Natural killer cell treated with Interleukin-12 subunit alpha and Interleukin-12 subunit beta and Interleukin-15 and Interleukin-18, amount 100 ng/mL, for 72 hours (primary cell): ENCODE measurements around the gene PHACTR3. TPM values are rescaled to one million over a fixed set of nuclear protein-coding genes. Genes with fewer than 3 reads are reported as not detected.
A peak's percentile ranks its signal among the peaks of the same experiment; 100 is the strongest.

Source experiments
- ATAC-seq, 2 donors: fragments of 150-1000 bp; cut with Tn5 transposase in 1 of 2; sonication (Bioruptor Pico), chemical (Tn5 transposase) in 1 of 2; 2 replicates each; pipeline ENCODE4 v1.10.0; 2021
- DNase-seq: peaks from one replicate; pipeline ENCODE4 v3.0.0; 2022; ENCODE audit warnings: low spot score
- H3K27ac Mint-ChIP-seq, 2 donors: 1 replicate in 1 of 2; 2 replicates in 1 of 2; pipeline ENCODE4 v1.8.0; 2022; ENCODE audit warnings: mixed read lengths in 2 of 2, mild to moderate bottlenecking in 1 of 2, moderate library complexity in 1 of 2
- H3K27me3 Mint-ChIP-seq, 2 donors: 1 replicate in 1 of 2; 2 replicates in 1 of 2; pipeline ENCODE4 v1.8.0; 2022; ENCODE audit warnings: mixed read lengths in 2 of 2
- H3K36me3 Mint-ChIP-seq: one replicate; pipeline ENCODE4 v1.8.0; 2022; ENCODE audit warnings: mixed read lengths
- H3K4me1 Mint-ChIP-seq, 2 donors: 1 replicate in 1 of 2; 2 replicates in 1 of 2; pipeline ENCODE4 v1.8.0; 2022; ENCODE audit warnings: low read depth in 2 of 2, mixed read lengths in 2 of 2, mild to moderate bottlenecking in 1 of 2
- H3K4me3 Mint-ChIP-seq: one replicate; pipeline ENCODE4 v1.8.0; 2022; ENCODE audit warnings: mixed read lengths
- H3K9me3 Mint-ChIP-seq: 2 replicates; pipeline ENCODE4 v1.8.0; 2022; ENCODE audit warnings: mixed read lengths
- total RNA-seq, 2 donors: library from RNA; stranded (reverse); gene quantifications; one replicate each; pipeline ENCODE4 v1.2.3, GENCODE V29; 2022

The PHACTR3 gene
- total RNA-seq, 2 donors from 2014 or later, result not detected

DNA sequence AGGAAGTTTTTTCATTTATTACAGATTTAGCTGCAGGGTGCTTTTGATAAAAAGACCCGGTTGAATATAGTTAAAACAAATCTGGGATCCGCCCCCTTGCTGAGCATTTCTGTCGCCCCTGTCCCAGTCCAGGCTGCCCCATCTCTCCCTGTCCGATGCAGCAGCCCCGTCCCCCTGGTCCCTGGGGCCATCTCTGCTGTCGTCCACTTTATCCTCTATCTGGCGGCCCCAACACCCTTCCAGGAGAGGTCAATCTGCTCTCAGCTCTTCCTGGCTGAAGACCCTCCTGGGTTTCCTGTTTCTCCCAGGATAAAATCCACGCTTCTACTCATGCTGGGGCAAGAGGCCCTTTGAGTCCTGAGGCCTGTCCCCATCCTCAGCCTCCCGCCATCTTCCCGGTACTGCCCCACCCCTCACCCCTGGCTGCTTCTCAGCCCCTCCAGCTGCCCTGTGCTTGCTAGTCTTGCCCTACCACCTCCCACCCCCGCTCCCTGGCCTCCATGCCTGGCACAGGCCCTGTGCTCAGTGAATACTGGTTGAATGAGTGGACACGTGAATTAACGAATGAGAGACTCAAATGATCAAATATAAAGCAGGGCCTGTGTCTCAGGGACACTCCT is 16.0 kb upstream of the PHACTR3 start:
- H3K4me1 Mint-ChIP-seq, result peaks cover 0 to 5% of the 10 kb centered on the region in 2 donors
- H3K27ac Mint-ChIP-seq, result no peak overlapping the region
- ATAC-seq, result no peak
- H3K4me3 Mint-ChIP-seq, result no peak overlapping the region
- peaks cover 15 to 18% of the 10 kb centered on the region in 2 donors for H3K27me3 Mint-ChIP-seq
- no peak for DNase-seq
- H3K36me3 Mint-ChIP-seq, result no peaks in the 10 kb centered on the region
- no peaks in the 10 kb centered on the region for H3K9me3 Mint-ChIP-seq

DNA sequence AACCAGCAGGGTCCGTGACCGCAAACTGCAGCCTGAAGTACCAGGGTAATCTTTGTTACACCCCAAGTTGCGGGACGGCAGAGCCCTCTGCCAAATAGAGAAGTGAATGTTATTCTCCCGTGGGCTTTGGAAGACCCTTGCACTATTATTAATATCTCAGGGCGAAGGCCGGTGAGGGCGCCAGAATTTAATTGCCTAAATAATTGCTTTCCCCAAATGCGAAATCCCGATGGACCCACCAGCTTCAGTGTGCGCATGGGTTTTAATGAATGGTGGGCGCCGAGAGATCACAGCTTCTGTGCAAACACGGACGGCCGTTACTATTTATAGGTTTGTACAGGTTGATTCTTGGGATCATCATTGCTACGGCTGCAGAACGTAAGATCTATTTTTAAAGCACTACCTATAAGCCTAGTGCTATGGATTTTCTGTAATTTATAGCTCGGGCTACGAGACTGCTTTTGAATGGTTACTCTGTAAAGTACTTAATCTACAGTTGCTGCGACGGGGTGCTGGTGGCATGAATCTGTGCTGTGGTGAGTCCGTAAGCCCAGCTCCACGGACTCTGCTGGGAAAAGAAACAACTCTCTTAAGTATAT is 15.2 kb upstream of the PHACTR3 start:
- DNase-seq (no peak), ATAC-seq (no peak)

DNA sequence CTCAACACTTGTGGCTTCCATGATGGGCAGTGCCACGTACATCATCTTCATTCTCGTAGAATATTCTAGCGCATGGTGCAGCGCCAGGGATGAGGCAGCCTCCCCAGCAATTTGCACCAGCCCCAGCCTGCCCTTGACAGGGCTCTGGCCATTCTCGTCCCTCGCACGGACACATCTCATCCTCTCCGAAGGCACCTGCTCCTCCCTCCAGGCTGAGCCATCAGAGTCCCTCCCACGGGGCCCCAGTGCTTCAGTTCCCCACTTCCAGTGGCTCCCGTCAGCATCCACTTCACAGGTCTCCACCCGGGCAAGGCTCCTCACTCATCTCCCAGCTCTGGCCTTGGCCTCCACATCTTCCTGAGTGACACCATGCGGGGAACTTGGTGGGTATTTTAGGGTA is 13.3 kb upstream of the PHACTR3 start:
- Mint-ChIP-seq H3K9me3 (no peaks in the 10 kb centered on the region), H3K27me3 (peaks cover 22 to 38% of the 10 kb centered on the region in 2 donors), H3K4me3 (no peak overlapping the region), H3K27ac (no peak overlapping the region), H3K4me1 (peaks cover 0 to 3% of the 10 kb centered on the region in 2 donors), H3K36me3 (no peaks in the 10 kb centered on the region)
- DNase-seq, result no peak
- peak; percentile 22 for ATAC-seq

More for the DNA sequence above, 15.2 kb upstream of the PHACTR3 start:
- Mint-ChIP-seq H3K9me3 (no peaks in the 10 kb centered on the region), H3K36me3 (no peaks in the 10 kb centered on the region), H3K4me3 (no peak overlapping the region), H3K27ac (no peak overlapping the region), H3K27me3 (peaks cover 18 to 21% of the 10 kb centered on the region in 2 donors), H3K4me1 (peaks cover 0 to 5% of the 10 kb centered on the region in 2 donors)

- peaks cover 0 to 3% of the 10 kb centered on the region in 2 donors for H3K4me1 Mint-ChIP-seq
- no peaks in the 10 kb centered on the region for H3K36me3 Mint-ChIP-seq
- no peaks in the 10 kb centered on the region for H3K9me3 Mint-ChIP-seq
- no peak overlapping the region for H3K27ac Mint-ChIP-seq
- no peak overlapping the region for H3K4me3 Mint-ChIP-seq
- peaks cover 29 to 65% of the 10 kb centered on the region in 2 donors for H3K27me3 Mint-ChIP-seq
- no peak for ATAC-seq
- DNase-seq, result no peak
Measured at GRCh38 chr20:59596690-59597089, 7.7 kb upstream of the PHACTR3 start.

- no peak for DNase-seq
- Mint-ChIP-seq H3K27ac (no peak overlapping the region), H3K4me1 (peaks cover 0 to 3% of the 10 kb centered on the region in 2 donors), H3K36me3 (no peaks in the 10 kb centered on the region), H3K4me3 (no peak overlapping the region), H3K9me3 (no peaks in the 10 kb centered on the region), H3K27me3 (peaks cover 33 to 66% of the 10 kb centered on the region in 2 donors)
- no peak for ATAC-seq
Measured at GRCh38 chr20:59597240-59597639, 7.1 kb upstream of the PHACTR3 start.

- no peak for ATAC-seq
- no peaks in the 10 kb centered on the region for H3K9me3 Mint-ChIP-seq
- peaks cover 0 to 3% of the 10 kb centered on the region in 2 donors for H3K4me1 Mint-ChIP-seq
- H3K4me3 Mint-ChIP-seq, result no peak overlapping the region
- H3K27ac Mint-ChIP-seq, result no peak overlapping the region
- H3K27me3 Mint-ChIP-seq, result peaks cover 35 to 64% of the 10 kb centered on the region in 2 donors
- H3K36me3 Mint-ChIP-seq, result no peaks in the 10 kb centered on the region
- DNase-seq, result no peak
Measured at GRCh38 chr20:59598625-59599310, 5.6 kb upstream of the PHACTR3 start.

DNA sequence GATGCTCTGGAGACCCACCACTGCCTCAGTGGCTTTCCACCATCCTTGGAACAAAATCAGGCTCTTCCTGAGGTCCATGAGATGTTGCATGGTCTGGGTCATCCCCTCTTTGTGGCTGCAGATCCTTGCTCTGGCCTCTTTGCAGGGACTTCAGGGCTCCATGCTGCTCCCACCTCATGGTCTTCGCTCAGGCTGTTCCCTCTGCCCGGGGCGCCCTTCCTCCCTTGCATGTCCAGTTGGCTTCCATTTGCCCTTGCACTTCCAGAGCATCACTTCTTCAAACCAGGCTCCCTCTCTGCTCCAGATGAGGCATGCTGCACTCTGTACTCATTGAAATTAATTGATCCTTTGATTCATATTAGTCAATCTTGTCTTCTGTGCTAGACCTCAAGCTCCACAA is 4.4 kb upstream of the PHACTR3 start:
- ATAC-seq (no peak), DNase-seq (no peak)
- Mint-ChIP-seq H3K27ac (no peak overlapping the region), H3K27me3 (peaks cover 33 to 54% of the 10 kb centered on the region in 2 donors), H3K4me1 (peaks cover 0 to 3% of the 10 kb centered on the region in 2 donors), H3K36me3 (no peaks in the 10 kb centered on the region), H3K4me3 (no peak overlapping the region), H3K9me3 (no peaks in the 10 kb centered on the region)

GRCh38 chr20:59600472-59600871 is 3.9 kb upstream of the PHACTR3 start:
- Mint-ChIP-seq H3K4me3 (no peak overlapping the region), H3K27ac (no peak overlapping the region), H3K27me3 (peaks cover 33 to 50% of the 10 kb centered on the region in 2 donors), H3K4me1 (peaks cover 0 to 3% of the 10 kb centered on the region in 2 donors), H3K9me3 (no peaks in the 10 kb centered on the region), H3K36me3 (no peaks in the 10 kb centered on the region)
- ATAC-seq, result no peak
- DNase-seq, result no peak

DNA sequence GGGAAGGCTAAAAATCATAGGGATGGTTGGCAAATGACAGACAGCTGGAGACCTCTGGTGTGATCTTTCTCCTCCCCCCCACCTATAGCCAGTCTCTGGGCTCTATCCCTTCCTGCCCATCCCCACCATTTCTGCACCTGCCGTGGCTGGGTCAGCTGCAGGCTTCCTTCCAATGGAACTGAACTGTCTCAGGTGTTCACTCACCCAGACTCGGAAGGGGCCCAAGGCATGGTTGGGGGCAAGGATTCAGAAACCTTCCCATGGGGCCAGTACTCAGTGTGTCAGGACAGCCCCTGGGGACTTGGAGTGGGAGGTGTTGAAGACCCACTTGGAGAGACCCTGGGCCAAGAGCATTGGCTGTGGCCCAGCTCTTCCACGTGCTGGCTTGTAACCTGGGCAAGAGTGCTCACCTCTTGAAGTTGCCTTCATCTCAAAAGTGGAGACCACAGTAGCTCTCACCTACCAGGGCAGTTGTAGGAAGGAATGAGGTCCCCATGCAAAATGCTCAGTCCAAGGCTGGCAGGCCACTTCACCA is 1.7 kb upstream of the PHACTR3 start:
- ATAC-seq (no peak), DNase-seq (no peak)
- Mint-ChIP-seq H3K27me3 (peaks cover 39 to 60% of the 10 kb centered on the region in 2 donors), H3K36me3 (no peaks in the 10 kb centered on the region), H3K4me3 (no peak overlapping the region), H3K9me3 (no peaks in the 10 kb centered on the region), H3K27ac (no peak overlapping the region), H3K4me1 (peaks cover 0 to 3% of the 10 kb centered on the region in 2 donors)

DNA sequence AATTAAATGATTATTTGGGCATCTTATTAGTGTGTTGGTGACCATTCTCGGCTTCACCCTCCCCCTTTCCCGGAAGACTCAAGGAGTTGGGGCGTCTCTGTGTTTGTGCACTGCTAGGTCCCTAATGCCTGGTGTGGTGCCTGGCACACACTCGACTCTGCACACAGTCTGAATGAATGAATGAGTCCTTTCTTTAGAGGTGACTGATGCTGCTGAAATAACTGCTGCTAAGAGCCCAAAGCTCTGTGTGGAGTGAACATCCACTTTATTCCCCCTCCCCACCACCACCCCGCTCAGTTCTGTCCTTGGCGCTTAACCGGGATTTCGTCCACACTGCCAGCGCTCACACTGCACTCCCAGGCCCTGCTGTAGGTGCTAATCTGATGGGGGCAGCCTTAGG is 1.2 kb upstream of the PHACTR3 start:
- peaks cover 38 to 61% of the 10 kb centered on the region in 2 donors for H3K27me3 Mint-ChIP-seq
- ATAC-seq, result no peak
- H3K4me3 Mint-ChIP-seq, result no peak overlapping the region
- H3K4me1 Mint-ChIP-seq, result peaks cover 0 to 3% of the 10 kb centered on the region in 2 donors
- no peak for DNase-seq
- no peaks in the 10 kb centered on the region for H3K9me3 Mint-ChIP-seq
- no peaks in the 10 kb centered on the region for H3K36me3 Mint-ChIP-seq
- no peak overlapping the region for H3K27ac Mint-ChIP-seq

DNA sequence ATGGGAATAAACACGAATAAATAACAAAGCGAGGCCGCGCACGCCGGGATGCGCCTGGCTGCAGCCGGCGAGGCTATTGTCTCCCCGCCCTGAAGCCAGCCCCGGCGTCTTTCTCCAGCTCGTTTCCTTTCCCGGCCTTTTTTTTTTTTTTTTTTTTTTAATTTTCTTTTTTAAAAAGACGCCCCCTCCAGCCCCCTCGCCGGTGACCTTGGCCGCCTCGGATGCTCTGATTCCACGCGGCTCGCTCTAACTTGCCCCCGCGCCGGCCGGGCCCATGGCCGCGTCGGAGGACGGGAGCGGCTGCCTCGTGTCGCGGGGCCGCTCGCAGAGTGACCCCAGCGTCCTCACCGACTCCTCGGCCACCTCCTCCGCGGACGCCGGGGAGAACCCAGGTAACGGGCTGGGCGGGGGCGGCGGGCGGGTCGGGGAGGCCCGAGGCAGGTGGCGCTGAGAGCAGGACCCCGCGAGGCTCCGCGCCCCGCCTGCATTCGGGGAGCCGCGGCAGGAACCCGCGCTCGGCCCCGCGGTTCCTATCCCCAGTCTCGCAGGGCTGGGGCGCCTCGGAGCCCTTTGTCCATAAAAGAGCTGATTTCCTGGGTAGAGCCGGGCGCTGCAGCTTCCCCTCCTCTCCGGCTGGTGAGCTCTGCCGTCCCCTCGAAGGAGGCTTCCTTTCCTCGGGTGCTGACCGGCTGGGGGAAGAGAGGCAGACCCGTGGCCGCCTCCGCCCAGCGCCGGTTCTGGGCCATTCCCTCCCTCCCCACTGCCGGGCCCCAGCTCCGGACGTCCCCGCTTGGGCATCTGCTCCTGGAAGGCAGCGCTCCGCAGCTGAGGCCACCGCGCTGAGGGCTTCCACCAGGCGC is 631 bp downstream of the PHACTR3 start:
- ATAC-seq (no peak), DNase-seq (no peak)
- Mint-ChIP-seq H3K4me1 (peaks cover 0 to 3% of the 10 kb centered on the region in 2 donors), H3K4me3 (no peak overlapping the region), H3K27ac (no peak overlapping the region), H3K27me3 (peaks cover 36 to 62% of the 10 kb centered on the region in 2 donors), H3K9me3 (no peaks in the 10 kb centered on the region), H3K36me3 (no peaks in the 10 kb centered on the region)

DNA sequence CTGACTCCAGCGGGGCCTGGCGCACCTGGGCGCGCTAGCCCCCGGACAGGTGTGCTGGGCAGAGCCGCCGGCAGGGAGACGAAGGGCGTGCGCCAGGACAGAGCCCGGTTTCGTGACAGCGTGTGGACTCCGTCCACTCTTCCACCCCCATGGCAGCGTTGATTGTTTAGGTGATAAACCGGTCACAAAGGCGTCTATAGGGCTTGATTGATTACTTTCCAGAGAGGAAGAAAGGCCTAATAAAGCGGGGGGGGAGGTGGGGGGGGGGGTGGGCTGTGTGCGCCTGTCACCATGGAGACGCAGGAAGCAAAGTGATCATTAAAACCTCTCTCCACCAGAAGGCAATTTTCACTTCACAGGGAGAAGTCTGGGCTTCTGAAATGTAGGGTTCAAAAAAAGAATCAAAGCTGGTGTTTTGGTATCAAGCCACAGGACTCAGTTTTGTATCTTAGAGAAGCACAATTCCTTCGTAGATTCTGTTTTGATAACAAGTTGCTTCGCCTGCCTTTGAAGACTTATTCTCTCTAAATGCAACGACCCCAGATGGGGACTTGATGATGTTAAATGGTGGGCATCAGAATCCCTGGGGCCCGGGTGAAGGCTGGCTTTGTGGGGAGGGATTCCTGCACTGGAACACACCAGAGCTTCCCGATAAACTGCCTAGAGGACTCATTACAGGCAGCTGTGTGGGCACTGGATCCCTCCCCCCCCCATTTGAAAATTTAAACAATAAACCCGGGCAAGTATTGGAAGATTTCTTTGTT is 1.4 kb downstream of the PHACTR3 start:
- DNase-seq, result no peak
- no peak for ATAC-seq
- Mint-ChIP-seq H3K27me3 (peaks cover 33 to 57% of the 10 kb centered on the region in 2 donors), H3K27ac (no peak overlapping the region), H3K4me3 (no peak overlapping the region), H3K9me3 (no peaks in the 10 kb centered on the region), H3K4me1 (peaks cover 0 to 3% of the 10 kb centered on the region in 2 donors), H3K36me3 (no peaks in the 10 kb centered on the region)

- peaks cover 31 to 51% of the 10 kb centered on the region in 2 donors for H3K27me3 Mint-ChIP-seq
- no peaks in the 10 kb centered on the region for H3K36me3 Mint-ChIP-seq
- DNase-seq (no peak), ATAC-seq (no peak)
- peaks cover 0 to 3% of the 10 kb centered on the region in 2 donors for H3K4me1 Mint-ChIP-seq
- H3K4me3 Mint-ChIP-seq, result no peak overlapping the region
- H3K9me3 Mint-ChIP-seq, result no peaks in the 10 kb centered on the region
- no peak overlapping the region for H3K27ac Mint-ChIP-seq
Measured at GRCh38 chr20:59606566-59606965, 2.2 kb downstream of the PHACTR3 start.
